OCI-LY3 (cell line): ENCODE measurements around the gene SHC4.

Source experiments
- H2AFZ ChIP-seq: fragments of 200-600, 300-600 bp; shearing (Covaris generic); 2 replicates; pipeline ENCODE4 v1.6.0; 2014; ENCODE audit warnings: antibody characterized with exemption, low read depth, low read length
- H3K27ac ChIP-seq: fragments of 200-600, 300-600 bp; sonication (generic); 2 replicates; pipeline ENCODE4 v1.5.1; 2014; ENCODE audit warnings: mild to moderate bottlenecking, low read length, moderate library complexity, mixed read lengths
- H3K27me3 ChIP-seq: fragments of 200-600, 300-600 bp; sonication (generic); 2 replicates; pipeline ENCODE4 v1.6.1; 2014; ENCODE audit warnings: low read depth, low read length, mixed read lengths
- H3K36me3 ChIP-seq: fragments of 200-600, 300-600 bp; sonication (generic); replicated peaks from 2 replicates; pipeline ENCODE3; 2014; ENCODE audit warnings: low read depth, low read length, mixed read lengths
- H3K4me1 ChIP-seq: fragments of 300-600, 200-600 bp; sonication (generic); 2 replicates; pipeline ENCODE4 v1.6.1; 2014; ENCODE audit warnings: low read length, mixed read lengths
- H3K4me2 ChIP-seq: fragments of 200-600, 300-600 bp; sonication (generic); 2 replicates; pipeline ENCODE4 v1.6.1; 2014; ENCODE audit warnings: low read length, mixed read lengths
- H3K4me3 ChIP-seq: fragments of 300-600, 200-600 bp; sonication (generic); 2 replicates; pipeline ENCODE4 v1.5.1; 2014; ENCODE audit warnings: antibody characterized with exemption, mild to moderate bottlenecking, low read length, moderate library complexity
- H3K79me2 ChIP-seq: fragments of 300-600, 200-600 bp; shearing (Covaris generic); 2 replicates; pipeline ENCODE4 v1.6.1; 2014; ENCODE audit warnings: mild to moderate bottlenecking, low read length, mixed read lengths
- H3K9ac ChIP-seq: fragments of 300-600, 200-600 bp; shearing (Covaris generic); 2 replicates; pipeline ENCODE4 v1.6.0; 2014; ENCODE audit warnings: mild to moderate bottlenecking, low read length, moderate library complexity
- H3K9me3 ChIP-seq: fragments of 200-600, 300-600 bp; shearing (Covaris generic); 2 replicates; pipeline ENCODE4 v1.6.1; 2014; ENCODE audit warnings: low read length, mixed read lengths; ENCODE audit not compliant: insufficient read depth
- H4K20me1 ChIP-seq: fragments of 200-600, 300-600 bp; sonication (generic); 2 replicates; pipeline ENCODE4 v1.6.1; 2016; ENCODE audit warnings: low read length, mixed read lengths; ENCODE audit not compliant: insufficient read depth
- CTCF ChIP-seq: fragments of 200-600, 300-600 bp; sonication (generic); IDR thresholded peaks from 2 replicates; pipeline ENCODE4 v1.5.1; 2014; ENCODE audit warnings: antibody characterized with exemption, low read length, low read depth
- EZH2phosphoT487 ChIP-seq: fragments of 200-600 bp; shearing (Covaris generic); IDR thresholded peaks from 2 replicates; pipeline ENCODE4 v1.6.1; 2018; ENCODE audit warnings: antibody characterized with exemption, mixed run types, low read depth

The SHC4 gene

GRCh38 chr15:48992545-48992944 lies 28.8 kb upstream of the SHC4 start:
- H2AFZ ChIP-seq, result no peak overlapping the region
- peak overlapping the region; percentile 4 for H3K4me2 ChIP-seq
- H4K20me1 ChIP-seq, result no peaks in the 10 kb centered on the region
- TF ChIP-seq EZH2phosphoT487 (no peak), CTCF (no peak)
- H3K27me3 ChIP-seq, result no peaks in the 10 kb centered on the region
- H3K36me3 ChIP-seq, result peaks cover 30% of the 10 kb centered on the region
- H3K79me2 ChIP-seq, result no peaks in the 10 kb centered on the region
- no peaks in the 10 kb centered on the region for H3K9me3 ChIP-seq
- no peak overlapping the region for H3K9ac ChIP-seq
- peaks cover 13% of the 10 kb centered on the region for H3K4me1 ChIP-seq
- no peak overlapping the region for H3K27ac ChIP-seq
- H3K4me3 ChIP-seq, result no peak overlapping the region

- Histone ChIP-seq H3K4me1 (peaks cover 13% of the 10 kb centered on the region), H3K4me2 (peak overlapping the region; percentile 4), H3K79me2 (no peaks in the 10 kb centered on the region), H3K9me3 (no peaks in the 10 kb centered on the region), H3K27me3 (no peaks in the 10 kb centered on the region), H4K20me1 (no peaks in the 10 kb centered on the region), H3K9ac (no peak overlapping the region), H3K4me3 (no peak overlapping the region), H3K36me3 (peaks cover 30% of the 10 kb centered on the region), H3K27ac (no peak overlapping the region), H2AFZ (no peak overlapping the region)
- TF ChIP-seq CTCF (no peak), EZH2phosphoT487 (no peak)
Observed at GRCh38 chr15:48992096-48992495, 28.4 kb upstream of the SHC4 start.

GRCh38 chr15:48989170-48989569 lies 25.5 kb upstream of the SHC4 start:
- Histone ChIP-seq H3K79me2 (no peaks in the 10 kb centered on the region), H4K20me1 (no peaks in the 10 kb centered on the region), H3K9me3 (no peaks in the 10 kb centered on the region), H2AFZ (no peak overlapping the region), H3K4me1 (peaks cover 13% of the 10 kb centered on the region), H3K4me3 (no peak overlapping the region), H3K9ac (no peak overlapping the region), H3K27me3 (no peaks in the 10 kb centered on the region), H3K27ac (no peak overlapping the region), H3K4me2 (no peak overlapping the region), H3K36me3 (peaks cover 23% of the 10 kb centered on the region)
- TF ChIP-seq CTCF (no peak), EZH2phosphoT487 (no peak)

- no peak overlapping the region for H2AFZ ChIP-seq
- no peak overlapping the region for H3K27ac ChIP-seq
Observed at GRCh38 chr15:48987142-48987541, 23.4 kb upstream of the SHC4 start.

More at GRCh38 chr15:48987142-48987541, 23.4 kb upstream of the SHC4 start:
- Histone ChIP-seq H4K20me1 (no peaks in the 10 kb centered on the region), H3K9me3 (no peaks in the 10 kb centered on the region), H3K79me2 (no peaks in the 10 kb centered on the region), H3K27me3 (no peaks in the 10 kb centered on the region), H3K4me1 (peaks cover 1% of the 10 kb centered on the region), H3K4me2 (no peak overlapping the region), H3K9ac (no peak overlapping the region), H3K4me3 (no peak overlapping the region), H3K36me3 (peaks cover 16% of the 10 kb centered on the region)
- TF ChIP-seq EZH2phosphoT487 (no peak), CTCF (no peak)
